Measurements from ENCODE around the gene TGM1.

GRCh38 chr14:24300326-24300980 is 37.5 kb upstream of the TGM1 start:
- TF ChIP-seq CTCF (IDR thresholded peaks at IDR 0.05): no peak
- TF ChIP-seq EP300 (IDR thresholded peaks at IDR 0.05): no peak
- TF ChIP-seq POLR2AphosphoS5 (IDR thresholded peaks at IDR 0.05): no peak
